H1 (cell line): ENCODE measurements around the gene DNM2. TPM values are rescaled to one million over a fixed set of nuclear protein-coding genes. Genes with fewer than 3 reads are reported as not detected.

Experiments used
- CTCF ChIA-PET: fragments of 300-600 bp; sonication (Branson Sonifier 250); formaldehyde crosslinking; loops from one replicate; lab custom pipeline; 2021; ENCODE audit not compliant: partially characterized antibody; lab: Charles Lee
- POLR2A ChIA-PET: fragments of 300-600 bp; sonication (Branson Sonifier 250); formaldehyde crosslinking; loops from one replicate; lab custom pipeline; 2021; ENCODE audit warnings: inconsistent platforms; ENCODE audit not compliant: partially characterized antibody; lab: Charles Lee
- DNase-seq, 2 experiments: peaks; one replicate each; pipeline versions ENCODE4 v3.0.0 to v3.0.0-alpha.2; 2010 to 2022; ENCODE audit warnings: low spot score in 2 of 2, low read depth in 1 of 2, mixed read lengths in 1 of 2
- FAIRE-seq: peaks from 2 replicates; lab custom pipeline; 2011; peaks lifted over from hg19 to GRCh38; lab: Jason Lieb, UNC
- H2AFZ ChIP-seq: 2 replicates; pipeline ENCODE4 v1.8.1; 2012; ENCODE audit warnings: low read length, inconsistent platforms
- H2AK5ac ChIP-seq: 2 replicates; pipeline ENCODE4 v1.6.1; 2013; ENCODE audit warnings: low read depth, low read length
- H2BK120ac ChIP-seq: replicated peaks from 2 replicates; pipeline ENCODE3; 2013; ENCODE audit warnings: low read depth, low read length, inconsistent platforms
- H2BK12ac ChIP-seq: 2 replicates; pipeline ENCODE4 v1.6.1; 2013; ENCODE audit warnings: low read depth, low read length
- H2BK15ac ChIP-seq: 2 replicates; pipeline ENCODE4 v1.6.1; 2013; ENCODE audit warnings: low read length
- H2BK20ac ChIP-seq: 2 replicates; pipeline ENCODE4 v1.6.1; 2013; ENCODE audit warnings: low read length
- H2BK5ac ChIP-seq: 2 replicates; pipeline ENCODE4 v1.6.1; 2013; ENCODE audit warnings: low read depth, low read length
- H3K14ac ChIP-seq: 2 replicates; pipeline ENCODE4 v1.6.1; 2013; ENCODE audit warnings: inconsistent platforms; ENCODE audit not compliant: insufficient read length
- H3K18ac ChIP-seq: 2 replicates; pipeline ENCODE4 v1.6.1; 2013; ENCODE audit warnings: low read length; ENCODE audit errors: extremely low read depth
- H3K23ac ChIP-seq: 2 replicates; pipeline ENCODE4 v1.6.1; 2013; ENCODE audit warnings: inconsistent platforms; ENCODE audit not compliant: insufficient read length
- H3K23me2 ChIP-seq: 2 replicates; pipeline ENCODE4 v1.6.1; 2013; ENCODE audit warnings: low read depth, low read length
- H3K27ac ChIP-seq: 2 replicates; pipeline ENCODE4 v1.6.1; 2011; ENCODE audit warnings: low read depth, low read length, inconsistent platforms
- H3K27me3 ChIP-seq, 4 experiments: replicated peaks in 1 of 4; 1 replicate in 1 of 4; 2 replicates in 3 of 4; pipeline versions ENCODE4 v1.6.1 to v1.8.1; 2011 to 2013; ENCODE audit warnings: low read length in 3 of 4, mild to moderate bottlenecking in 3 of 4, inconsistent platforms in 2 of 4, mixed read lengths in 2 of 4, moderate library complexity in 1 of 4; ENCODE audit not compliant: control insufficient read depth in 3 of 4, insufficient read depth in 3 of 4; ENCODE audit errors: extremely low read depth in 1 of 4
- H3K36me3 ChIP-seq, 4 experiments: 2 replicates each; pipeline versions ENCODE4 v1.6.1 to v1.8.1; 2011 to 2013; ENCODE audit warnings: mild to moderate bottlenecking in 4 of 4, low read length in 3 of 4, moderate library complexity in 2 of 4, control low read depth in 1 of 4, inconsistent platforms in 1 of 4; ENCODE audit not compliant: insufficient read depth in 4 of 4, control insufficient read depth in 2 of 4
- H3K4ac ChIP-seq: replicated peaks from 2 replicates; pipeline ENCODE3; 2013; ENCODE audit warnings: low read length, low read depth, mixed read lengths, inconsistent platforms; ENCODE audit not compliant: insufficient read length
- H3K4me1 ChIP-seq, 4 experiments: replicated peaks in 1 of 4; 1 replicate in 1 of 4; 2 replicates in 3 of 4; pipeline versions ENCODE4 v1.6.1 to v1.8.1; 2011 to 2013; ENCODE audit warnings: low read length in 3 of 4, inconsistent platforms in 2 of 4, mixed read lengths in 1 of 4; ENCODE audit not compliant: insufficient read depth in 4 of 4, control insufficient read depth in 3 of 4
- H3K4me2 ChIP-seq, 2 experiments: 2 replicates each; pipeline versions ENCODE4 v1.6.1 to v1.8.1; 2011 to 2013; ENCODE audit warnings: low read depth in 2 of 2, low read length in 2 of 2, control low read depth in 1 of 2, inconsistent platforms in 1 of 2, mild to moderate bottlenecking in 1 of 2; ENCODE audit not compliant: insufficient read depth in 1 of 2
- H3K4me3 ChIP-seq, 4 experiments: fragments of 200-600, 300-600 bp in 1 of 4; sonication (generic), shearing (Covaris generic), sonication (Bioruptor Twin) in 1 of 4; 2 replicates each; pipeline versions ENCODE4 v1.5.1 to v1.8.1; 2011 to 2016; ENCODE audit warnings: low read length in 4 of 4, low read depth in 3 of 4, control low read depth in 2 of 4, inconsistent platforms in 2 of 4, mild to moderate bottlenecking in 2 of 4, mixed read lengths in 1 of 4, moderate library complexity in 1 of 4; ENCODE audit not compliant: insufficient read depth in 2 of 4; ENCODE audit errors: extremely low read depth in 1 of 4
- H3K56ac ChIP-seq: replicated peaks from 2 replicates; pipeline ENCODE3; 2013; ENCODE audit warnings: low read depth, mild to moderate bottlenecking, mixed read lengths, low read length, inconsistent platforms; ENCODE audit not compliant: insufficient read length
- H3K79me1 ChIP-seq: 2 replicates; pipeline ENCODE4 v1.6.1; 2013; ENCODE audit warnings: low read depth, low read length, control low read depth
- H3K79me2 ChIP-seq, 2 experiments: 2 replicates each; pipeline versions ENCODE4 v1.6.1 to v1.8.1; 2012 to 2013; ENCODE audit warnings: low read length in 2 of 2, mild to moderate bottlenecking in 2 of 2, inconsistent platforms in 1 of 2; ENCODE audit not compliant: insufficient read depth in 2 of 2, control insufficient read depth in 1 of 2
- H3K9ac ChIP-seq, 4 experiments: replicated peaks in 1 of 4; 1 replicate in 1 of 4; 2 replicates in 3 of 4; pipeline versions ENCODE4 v1.6.1 to v1.8.1; 2011 to 2013; ENCODE audit warnings: low read depth in 3 of 4, low read length in 3 of 4, control low read depth in 2 of 4, mild to moderate bottlenecking in 2 of 4, moderate library complexity in 2 of 4, inconsistent platforms in 1 of 4; ENCODE audit errors: extremely low read depth in 1 of 4
- H3K9me3 ChIP-seq, 2 experiments: 2 replicates each; pipeline versions ENCODE4 v1.6.1 to v1.8.1; 2012 to 2013; ENCODE audit warnings: mild to moderate bottlenecking in 2 of 2, moderate library complexity in 2 of 2, control low read depth in 1 of 2, inconsistent platforms in 1 of 2, low read depth in 1 of 2, low read length in 1 of 2, mixed read lengths in 1 of 2; ENCODE audit not compliant: insufficient read depth in 2 of 2
- H4K20me1 ChIP-seq, 2 experiments: replicated peaks in 1 of 2; 2 replicates each; pipeline versions ENCODE3 to v1.8.1; 2011 to 2013; ENCODE audit warnings: inconsistent platforms in 2 of 2, low read length in 2 of 2, mild to moderate bottlenecking in 1 of 2; ENCODE audit not compliant: insufficient read depth in 2 of 2, control insufficient read depth in 1 of 2
- H4K5ac ChIP-seq: 2 replicates; pipeline ENCODE4 v1.6.1; 2013; ENCODE audit warnings: low read length, low read depth, mixed read lengths, inconsistent platforms; ENCODE audit not compliant: insufficient read length
- H4K8ac ChIP-seq: 2 replicates; pipeline ENCODE4 v1.8.0; 2013; ENCODE audit warnings: mild to moderate bottlenecking, moderate library complexity, low read length, inconsistent platforms; ENCODE audit not compliant: insufficient read depth; ENCODE audit errors: extremely low read depth
- H4K91ac ChIP-seq: replicated peaks from 2 replicates; pipeline ENCODE3; 2013; ENCODE audit warnings: low read length, mixed read lengths, inconsistent platforms; ENCODE audit not compliant: insufficient read length
- BACH1 ChIP-seq: IDR thresholded peaks from 2 replicates; pipeline ENCODE4 v1.6.1; 2012; ENCODE audit warnings: low read length, improper control_type of control experiment
- CBX5 ChIP-seq: fragments of 300-800, 300-1000 bp; sonication (generic); IDR thresholded peaks from 2 replicates; pipeline ENCODE4 v1.7.1; 2016; ENCODE audit warnings: antibody characterized with exemption, low read length, low read depth
- CHD2 ChIP-seq: IDR thresholded peaks from 2 replicates; pipeline ENCODE4 v1.6.1; 2012; ENCODE audit warnings: low read length, improper control_type of control experiment
- CTBP2 ChIP-seq: IDR thresholded peaks from 2 replicates; pipeline ENCODE4 v1.7.0; 2011; ENCODE audit warnings: borderline replicate concordance, mild to moderate bottlenecking, moderate library complexity, mixed read lengths, low read length; ENCODE audit not compliant: insufficient read depth, insufficient read length
- GTF2F1 ChIP-seq: IDR thresholded peaks from 2 replicates; pipeline ENCODE4 v1.6.1; 2012; ENCODE audit warnings: low read depth, low read length, improper control_type of control experiment, borderline replicate concordance
- RAD21 ChIP-seq, 2 experiments: IDR thresholded peaks in 1 of 2; conservative IDR thresholded peaks in 1 of 2; 2 replicates each; pipeline ENCODE4 v1.6.1; 2011; ENCODE audit warnings: low read depth in 2 of 2, low read length in 2 of 2, improper control_type of control experiment in 1 of 2, inconsistent platforms in 1 of 2, mild to moderate bottlenecking in 1 of 2, moderate library complexity in 1 of 2
- RFX5 ChIP-seq: IDR thresholded peaks from 2 replicates; pipeline ENCODE4 v1.6.1; 2011; ENCODE audit warnings: low read depth, low read length, improper control_type of control experiment, borderline replicate concordance
- SP4 ChIP-seq: IDR thresholded peaks from 2 replicates; pipeline ENCODE4 v1.6.1; 2012; ENCODE audit warnings: low read length, inconsistent platforms
- TAF1 ChIP-seq: IDR thresholded peaks from 2 replicates; pipeline ENCODE4 v1.6.1; 2011; ENCODE audit warnings: mild to moderate bottlenecking, low read depth, low read length
- YY1 ChIP-seq: IDR thresholded peaks from 2 replicates; pipeline ENCODE4 v1.6.1; 2011; ENCODE audit warnings: low read depth, mild to moderate bottlenecking, low read length
- WGBS, 2 experiments: shearing (Covaris generic) in 1 of 2; methylation state at CpG; one replicate each; pipeline versions ENCODE4 v1.1.6 to v1.1.7; 2013 to 2015; ENCODE audit warnings: low lambda C conversion rate in 2 of 2, mixed read lengths in 2 of 2, inconsistent platforms in 1 of 2, low coverage in 1 of 2, missing lambda C conversion rate in 1 of 2; ENCODE audit not compliant: insufficient replicate concordance in 2 of 2, insufficient coverage in 1 of 2, insufficient read length in 1 of 2; ENCODE audit errors: extremely low coverage in 1 of 2, missing lambda C conversion rate in 1 of 2; 5-methylcytosine and 5-hydroxymethylcytosine counted together
- polyA plus RNA-seq, 7 experiments: library from polyadenylated mRNA; depleted of rRNA in 3 of 7; stranded (reverse) in 5 of 7; unstranded in 2 of 7; fragments of >200 nt in 5 of 7; fragments of 200-250 nt in 2 of 7; gene quantifications; 1 replicate in 5 of 7; 2 replicates in 1 of 7; 4 replicates in 1 of 7; pipeline versions ENCODE4 v1.2.1 to v1.2.3, GENCODE V29; 2011 to 2013; ENCODE audit warnings: missing spikeins in 2 of 7, mixed read lengths in 2 of 7
- total RNA-seq: library from RNA; stranded (reverse); fragmentation: NEBNext Ultra II Directional; extraction: Animal tissue kit (Norgen Biotek cat#: 25700); gene quantifications from 2 replicates; pipeline ENCODE4 v1.2.1, GENCODE V29; 2021
- TF ChIP-seq, protein P1 (sequence below): IDR thresholded peaks from 2 replicates; pipeline ENCODE4 v1.6.1; 2012; ENCODE audit warnings: inconsistent platforms

DNM2 gene
- total and polyA plus RNA-seq, 2 of the 8 experiments (the other 6 are each of a cell fraction or from before 2014, with no cell fraction given), result 61.9 to 120 TPM

DNA sequence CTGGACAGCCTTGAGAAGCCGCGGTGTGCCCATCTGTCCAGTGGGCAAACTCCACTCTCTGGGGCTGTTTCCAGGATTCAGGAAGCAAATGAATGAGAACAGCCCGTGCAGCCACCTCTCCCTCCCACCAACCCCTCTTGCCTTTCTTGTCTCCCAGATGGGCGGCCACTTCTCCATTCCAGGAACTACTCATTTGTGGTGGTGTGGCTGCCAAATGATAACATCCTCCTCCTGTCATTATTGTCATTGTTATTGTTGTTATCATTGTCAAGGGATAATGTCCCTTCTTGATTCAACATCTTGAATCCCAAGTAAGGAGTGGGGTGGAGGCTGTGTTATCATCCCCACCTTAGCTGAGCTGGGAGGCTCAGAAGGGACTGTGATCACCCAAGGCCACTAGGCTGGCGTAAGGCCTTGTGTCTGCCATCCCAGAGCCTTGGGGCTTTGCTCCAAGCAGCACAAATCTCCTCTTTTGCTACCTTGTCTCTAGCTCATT lies 1.6 kb downstream of the DNM2 start:
- Histone ChIP-seq H3K18ac (no peak overlapping the region), H3K9me3 (no peaks in the 10 kb centered on the region), H3K4me3 (peak overlapping the region; percentile 89 to 95 (median 92); a peak in 4 of 8 replicates), H2BK120ac (no peak overlapping the region), H3K79me2 (peaks cover 26 to 58% of the 10 kb centered on the region in 2 experiments), H2BK5ac (no peak overlapping the region), H3K14ac (no peak overlapping the region), H3K9ac (peak overlapping the region in 1 of 4 experiments; percentile 19; a peak in 1 of 7 replicates), H3K4me1 (peaks cover 0 to 14% (median 6%) of the 10 kb centered on the region in 4 experiments; a peak in 5 of 7 replicates), H3K23ac (no peak overlapping the region), H3K27me3 (no peaks in the 10 kb centered on the region), H2BK12ac (0 out of 2 replicates have a peak overlapping the region, but pooled peaks have one; percentile 39), H2AK5ac (peak overlapping the region; percentile 75; the same call in 1 of the 2 replicates), H3K36me3 (peaks cover 0 to 3% (median 0%) of the 10 kb centered on the region in 4 experiments; a peak in 1 of 8 replicates), H3K4ac (no peak overlapping the region), H3K56ac (no peak overlapping the region), H3K27ac (no peak overlapping the region), H4K91ac (no peak overlapping the region), H2AFZ (no peak overlapping the region), H3K23me2 (peaks cover 7% of the 10 kb centered on the region), H4K8ac (no peak overlapping the region), H2BK15ac (no peak overlapping the region), H3K79me1 (peaks cover 14% of the 10 kb centered on the region), H4K5ac (no peak overlapping the region), H2BK20ac (no peak overlapping the region), H3K4me2 (peak overlapping the region; percentile 92 to 97), H4K20me1 (peaks cover 18 to 24% of the 10 kb centered on the region in 2 experiments)
- FAIRE-seq, result no peak
- DNase-seq, result no peak
- no peak for TF ChIP-seq RFX5
- TF ChIP-seq BACH1, result no peak
- no peak for TF ChIP-seq TAF1
- no peak for TF ChIP-seq CBX5
- TF ChIP-seq GTF2F1, result no peak
- TF ChIP-seq YY1, result no peak
- no peak for TF ChIP-seq RAD21 (IDR thresholded peaks at IDR 0.05 in 1 of 2, conservative IDR thresholded peaks at IDR 0.05 in 1 of 2; ENCODE audit: low read depth in 2 of 2, low read length in 2 of 2)
- TF ChIP-seq, protein P1, sequence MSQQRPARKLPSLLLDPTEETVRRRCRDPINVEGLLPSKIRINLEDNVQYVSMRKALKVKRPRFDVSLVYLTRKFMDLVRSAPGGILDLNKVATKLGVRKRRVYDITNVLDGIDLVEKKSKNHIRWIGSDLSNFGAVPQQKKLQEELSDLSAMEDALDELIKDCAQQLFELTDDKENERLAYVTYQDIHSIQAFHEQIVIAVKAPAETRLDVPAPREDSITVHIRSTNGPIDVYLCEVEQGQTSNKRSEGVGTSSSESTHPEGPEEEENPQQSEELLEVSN, result no peak
- no peak for TF ChIP-seq CTBP2
- no peak for TF ChIP-seq CHD2
- no peak for TF ChIP-seq SP4
- ChIA-PET POLR2A (interaction anchor here (0.6 to 55.9 kb wide), 5 partner anchors 12 to 302 kb away, joined by 4 to 1874 read pairs (median 5); partner anchors contain the start of genes ILF3 and TMED1), CTCF (interaction anchor here (0.5 to 2.0 kb wide), 4 partner anchors 33 to 853 kb away, joined by 3 to 7 read pairs (median 4); no protein-coding TSS in a partner anchor)
- WGBS, 2 experiments, result 89% methylated on average over 5 of the region's 5 CpGs; no CpG with 5 or more reads in 1 of the 2 experiments
